GM12878 (cell line): ENCODE results near the gene KIAA1328. TPM values are rescaled to one million over a fixed set of nuclear protein-coding genes. Genes with fewer than 3 reads are reported as not detected.

ENCODE experiments used
- ATAC-seq: fragments of 200-7000 bp; cut with Tn5 transposase; 3 replicates; pipeline ENCODE4 v1.9.1; 2020; ENCODE audit warnings: mild to moderate bottlenecking, moderate library complexity
- BruUV-seq: library from RNA; stranded (reverse); fragments of 400-500 nt; replicated peaks from 2 replicates; lab custom pipeline; 2021; lab: Mats Ljungman, UMichigan
- CTCF ChIA-PET: fragments of 300-600 bp; sonication (Branson Sonifier 250); formaldehyde crosslinking; extraction: SDS; loops from one replicate; lab custom pipeline; 2021; ENCODE audit warnings: inconsistent platforms; lab: Yijun Ruan, JAX
- POLR2A ChIA-PET: fragments of 350-600 bp; formaldehyde crosslinking; extraction: SDS; loops from one replicate; lab custom pipeline; 2021; ENCODE audit warnings: inconsistent platforms; lab: Charles Lee
- RAD21 ChIA-PET: fragments of 300-600 bp; sonication (Branson Sonifier 250); formaldehyde crosslinking; loops from one replicate; lab custom pipeline; 2023; ENCODE audit warnings: antibody characterized with exemption; ENCODE audit not compliant: unreplicated experiment; lab: Charles Lee
- SMC1A ChIA-PET: fragments of 300-600 bp; sonication (Branson Sonifier 250); formaldehyde crosslinking; loops from one replicate; lab custom pipeline; 2023; ENCODE audit not compliant: unreplicated experiment, uncharacterized antibody; lab: Charles Lee
- DNase-seq: peaks from one replicate; pipeline ENCODE4 v3.0.0-alpha.2; 2011; ENCODE audit warnings: low read depth, low spot score
- FAIRE-seq: peaks from 3 replicates; lab custom pipeline; 2011; peaks lifted over from hg19 to GRCh38; lab: Jason Lieb, UNC
- H2AFZ ChIP-seq: 2 replicates; pipeline ENCODE4 v1.6.0; 2011; ENCODE audit warnings: low read depth, low read length, control low read depth; ENCODE audit not compliant: control insufficient read depth
- H3K27ac ChIP-seq: 2 replicates; pipeline ENCODE4 v1.5.1; 2011; ENCODE audit warnings: control low read depth; ENCODE audit not compliant: control insufficient read depth, insufficient read depth
- H3K27me3 ChIP-seq, 2 experiments: replicated peaks in 1 of 2; 2 replicates each; pipeline versions ENCODE4 v1.6.0 to v1.6.1; 2011; ENCODE audit warnings: low read length in 1 of 2; ENCODE audit not compliant: control insufficient read depth in 2 of 2, insufficient read depth in 2 of 2
- H3K36me3 ChIP-seq, 2 experiments: 2 replicates each; pipeline ENCODE4 v1.5.1; 2011; ENCODE audit warnings: low read length in 1 of 2; ENCODE audit not compliant: control insufficient read depth in 2 of 2, insufficient read depth in 2 of 2
- H3K4me1 ChIP-seq: 2 replicates; pipeline ENCODE4 v1.6.1; 2011; ENCODE audit warnings: mild to moderate bottlenecking, low read length, moderate library complexity, mixed read lengths; ENCODE audit not compliant: control insufficient read depth, insufficient read depth
- H3K4me2 ChIP-seq: 2 replicates; pipeline ENCODE4 v1.6.0; 2011; ENCODE audit warnings: control low read depth; ENCODE audit not compliant: control insufficient read depth, insufficient read depth
- H3K4me3 ChIP-seq: fragments of 200-600 bp; sonication (generic); 2 replicates; pipeline ENCODE4 v1.5.1; 2016
- H3K79me2 ChIP-seq: 2 replicates; pipeline ENCODE4 v1.6.0; 2011; ENCODE audit warnings: low read length; ENCODE audit not compliant: control insufficient read depth, insufficient read depth
- H3K9ac ChIP-seq: 2 replicates; pipeline ENCODE4 v1.8.0; 2011; ENCODE audit warnings: low read length, control low read depth, mixed read lengths; ENCODE audit not compliant: control insufficient read depth, insufficient read depth
- H3K9me3 ChIP-seq: replicated peaks from 3 replicates; pipeline ENCODE4 v1.5.1; 2011; ENCODE audit warnings: mild to moderate bottlenecking, low read length; ENCODE audit not compliant: control insufficient read depth, insufficient read depth
- H4K20me1 ChIP-seq: 2 replicates; pipeline ENCODE4 v1.6.0; 2011; ENCODE audit not compliant: control insufficient read depth, insufficient read depth
- BACH1 ChIP-seq: fragments of 450-650 bp; IDR thresholded peaks from 2 replicates; pipeline ENCODE4 v1.6.1; 2017; ENCODE audit warnings: mild to moderate bottlenecking, borderline replicate concordance
- CREM ChIP-seq: IDR thresholded peaks from 2 replicates; pipeline ENCODE4 v1.6.1; 2014; ENCODE audit warnings: antibody characterized with exemption, low read depth
- EED ChIP-seq: sonication (generic); IDR thresholded peaks from 2 replicates; pipeline ENCODE4 v1.6.1; 2016; ENCODE audit warnings: antibody characterized with exemption, low read depth
- NR2F1 ChIP-seq: fragments of 450-650 bp; conservative IDR thresholded peaks from 2 replicates; pipeline ENCODE4 v1.6.1; 2017; ENCODE audit warnings: mild to moderate bottlenecking
- RCOR1 ChIP-seq: conservative IDR thresholded peaks from 2 replicates; pipeline ENCODE4 v1.6.1; 2012; ENCODE audit warnings: low read depth, low read length, improper control_type of control experiment
- RELA ChIP-seq: fragments of 450-650 bp; IDR thresholded peaks from 2 replicates; pipeline ENCODE4 v1.8.0; 2014; ENCODE audit warnings: borderline replicate concordance; ENCODE audit not compliant: partially characterized antibody
- SMARCA5 ChIP-seq: fragments of 450-650 bp; IDR thresholded peaks from 2 replicates; pipeline ENCODE4 v1.6.1; 2017; ENCODE audit warnings: mild to moderate bottlenecking
- ZBED1 ChIP-seq: IDR thresholded peaks from 2 replicates; pipeline ENCODE4 v1.6.1; 2016; ENCODE audit warnings: borderline replicate concordance
- ZNF384 ChIP-seq: IDR thresholded peaks from 2 replicates; pipeline ENCODE4 v1.6.1; 2012; ENCODE audit warnings: low read depth, mild to moderate bottlenecking, low read length, improper control_type of control experiment, borderline replicate concordance
- ZNF622 ChIP-seq: fragments of 450-650 bp; IDR thresholded peaks from 2 replicates; pipeline ENCODE4 v1.6.1; 2017; ENCODE audit warnings: mild to moderate bottlenecking, inconsistent platforms
- ZSCAN29 ChIP-seq: fragments of 450-650 bp; IDR thresholded peaks from 2 replicates; pipeline ENCODE4 v1.6.1; 2017; ENCODE audit warnings: mild to moderate bottlenecking, moderate library complexity
- WGBS: methylation state at CpG from one replicate; pipeline ENCODE4 v1.1.6; 2016; ENCODE audit warnings: low lambda C conversion rate; ENCODE audit not compliant: insufficient replicate concordance, insufficient coverage; ENCODE audit errors: missing lambda C conversion rate; 5-methylcytosine and 5-hydroxymethylcytosine counted together
- in situ Hi-C: fragments of 300-500 bp; cut with MboI; formaldehyde crosslinking; loops from 9 replicates; pipeline ENCODE4 v1.14.3; 2018; ENCODE audit warnings: mixed read lengths
- intact Hi-C: fragments of 100-400 bp; cut with micrococcal nuclease; formaldehyde crosslinking; loops from one replicate; pipeline ENCODE4 v1.14.2; 2022; ENCODE audit not compliant: unreplicated experiment
- polyA plus RNA-seq, 11 experiments: library from polyadenylated mRNA; depleted of rRNA in 4 of 11; unstranded in 6 of 11; stranded (reverse) in 5 of 11; fragments of >200 nt; fragmentation: Nextera tagmentation in 4 of 11; fragmentation: Illumina TruSeq in 1 of 11; extraction: Ambion mirVana in 4 of 11; extraction: Trizol in 1 of 11; gene quantifications; 1 replicate in 1 of 11; 2 replicates in 10 of 11; pipeline versions ENCODE4 v1.2.1 to v1.2.3, GENCODE V29; 2011 to 2016; ENCODE audit warnings: inconsistent platforms in 2 of 11, missing spikeins in 2 of 11, low read depth in 1 of 11
- total RNA-seq, 4 experiments: library from RNA; depleted of rRNA in 3 of 4; stranded (reverse); fragments of >200 nt in 3 of 4; fragmentation: Illumina TruSeq in 1 of 4; extraction: Trizol in 1 of 4; gene quantifications; 2 replicates each; pipeline versions ENCODE4 v1.2.1 to v1.2.3, GENCODE V29; 2013 to 2021
- TF ChIP-seq, protein P1 (sequence below), 3 experiments: IDR thresholded peaks in 2 of 3; conservative IDR thresholded peaks in 1 of 3; 2 replicates each; pipeline ENCODE4 v1.5.1; 2011; ENCODE audit warnings: low read depth in 3 of 3, low read length in 3 of 3, mild to moderate bottlenecking in 3 of 3, control low read depth in 2 of 3, moderate library complexity in 2 of 3, inconsistent platforms in 1 of 3, mixed read lengths in 1 of 3; ENCODE audit not compliant: control insufficient read depth in 2 of 3, insufficient read depth in 1 of 3; ENCODE audit errors: extremely low read depth in 1 of 3
- TF ChIP-seq, protein P2 (sequence below): IDR thresholded peaks from 2 replicates; pipeline ENCODE4 v1.6.1; 2012; ENCODE audit warnings: mild to moderate bottlenecking, low read depth, low read length

KIAA1328 gene
- total and polyA plus RNA-seq, 10 of the 15 experiments (the other 5 are each of a cell fraction or from before 2014, with no cell fraction given), result 3.1 to 7.1 (median 4.6) TPM

DNA sequence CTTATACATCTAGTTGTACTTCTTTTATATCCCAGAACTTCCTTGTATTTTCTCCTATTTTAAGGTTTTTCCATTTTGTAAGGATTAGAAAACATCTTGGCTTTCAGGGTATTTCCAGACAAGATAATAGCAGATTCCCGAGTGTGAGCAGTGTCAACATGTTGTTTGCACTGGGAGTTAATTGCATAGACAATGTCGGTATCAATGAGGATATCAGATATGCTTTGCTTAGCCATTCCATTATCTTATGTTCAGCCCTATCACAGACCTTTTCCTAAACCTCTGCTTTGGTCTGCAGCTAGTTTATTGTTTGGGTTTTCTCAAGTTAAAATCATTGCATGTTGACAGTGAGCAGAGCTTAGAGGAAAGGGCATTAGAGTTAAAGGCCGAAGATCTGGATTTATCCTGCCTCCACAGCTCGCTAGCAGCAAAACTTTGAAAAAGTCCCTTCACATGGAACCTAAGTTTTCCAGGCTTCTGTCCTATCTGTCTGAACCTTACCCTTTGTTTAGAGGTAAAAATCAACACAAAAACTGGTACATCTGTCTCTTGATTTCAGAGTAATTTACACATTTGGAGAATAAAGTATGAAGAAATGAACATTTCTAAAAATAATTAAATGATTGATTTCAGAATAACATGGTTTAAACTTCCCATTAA, 355.4 kb downstream of the KIAA1328 start:
- POLR2A ChIA-PET, result no interaction called here
- no peak overlapping the region for H3K4me3 ChIP-seq
- in situ Hi-C loops (no loop called here), intact Hi-C loops (no loop called here)
- RAD21 ChIA-PET, result no interaction called here
- H3K36me3 ChIP-seq, result no peaks in the 10 kb centered on the region
- H2AFZ ChIP-seq, result no peak overlapping the region
- no peaks in the 10 kb centered on the region for H3K79me2 ChIP-seq
- H3K9me3 ChIP-seq, result no peaks in the 10 kb centered on the region
- no peak for ATAC-seq
- no peaks in the 10 kb centered on the region for H3K4me1 ChIP-seq
- WGBS, result 64% methylated on average over 4 of the region's 4 CpGs
- H3K27me3 ChIP-seq, result no peaks in the 10 kb centered on the region
- CTCF ChIA-PET, result no interaction called here
- no TSS peak for BruUV-seq
- SMC1A ChIA-PET, result no interaction called here
- H4K20me1 ChIP-seq, result no peaks in the 10 kb centered on the region
- no peak for DNase-seq
- no peak overlapping the region for H3K4me2 ChIP-seq
- no peak for FAIRE-seq
- H3K9ac ChIP-seq, result no peak overlapping the region
- H3K27ac ChIP-seq, result no peak overlapping the region
- TF ChIP-seq EED (no peak), SMARCA5 (no peak), NR2F1 (no peak), ZNF384 (no peak), CREM (no peak), ZNF622 (no peak), RCOR1 (no peak), RELA (no peak), ZSCAN29 (no peak), ZBED1 (no peak), BACH1 (no peak)
- TF ChIP-seq, protein P1, sequence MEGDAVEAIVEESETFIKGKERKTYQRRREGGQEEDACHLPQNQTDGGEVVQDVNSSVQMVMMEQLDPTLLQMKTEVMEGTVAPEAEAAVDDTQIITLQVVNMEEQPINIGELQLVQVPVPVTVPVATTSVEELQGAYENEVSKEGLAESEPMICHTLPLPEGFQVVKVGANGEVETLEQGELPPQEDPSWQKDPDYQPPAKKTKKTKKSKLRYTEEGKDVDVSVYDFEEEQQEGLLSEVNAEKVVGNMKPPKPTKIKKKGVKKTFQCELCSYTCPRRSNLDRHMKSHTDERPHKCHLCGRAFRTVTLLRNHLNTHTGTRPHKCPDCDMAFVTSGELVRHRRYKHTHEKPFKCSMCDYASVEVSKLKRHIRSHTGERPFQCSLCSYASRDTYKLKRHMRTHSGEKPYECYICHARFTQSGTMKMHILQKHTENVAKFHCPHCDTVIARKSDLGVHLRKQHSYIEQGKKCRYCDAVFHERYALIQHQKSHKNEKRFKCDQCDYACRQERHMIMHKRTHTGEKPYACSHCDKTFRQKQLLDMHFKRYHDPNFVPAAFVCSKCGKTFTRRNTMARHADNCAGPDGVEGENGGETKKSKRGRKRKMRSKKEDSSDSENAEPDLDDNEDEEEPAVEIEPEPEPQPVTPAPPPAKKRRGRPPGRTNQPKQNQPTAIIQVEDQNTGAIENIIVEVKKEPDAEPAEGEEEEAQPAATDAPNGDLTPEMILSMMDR (IDR thresholded peaks at IDR 0.05 in 2 of 3, conservative IDR thresholded peaks at IDR 0.05 in 1 of 3; ENCODE audit: control insufficient read depth in 2 of 3, extremely low read depth in 1 of 3, insufficient read depth in 1 of 3, low read depth in 3 of 3, low read length in 3 of 3), result no peak
- TF ChIP-seq, protein P2, sequence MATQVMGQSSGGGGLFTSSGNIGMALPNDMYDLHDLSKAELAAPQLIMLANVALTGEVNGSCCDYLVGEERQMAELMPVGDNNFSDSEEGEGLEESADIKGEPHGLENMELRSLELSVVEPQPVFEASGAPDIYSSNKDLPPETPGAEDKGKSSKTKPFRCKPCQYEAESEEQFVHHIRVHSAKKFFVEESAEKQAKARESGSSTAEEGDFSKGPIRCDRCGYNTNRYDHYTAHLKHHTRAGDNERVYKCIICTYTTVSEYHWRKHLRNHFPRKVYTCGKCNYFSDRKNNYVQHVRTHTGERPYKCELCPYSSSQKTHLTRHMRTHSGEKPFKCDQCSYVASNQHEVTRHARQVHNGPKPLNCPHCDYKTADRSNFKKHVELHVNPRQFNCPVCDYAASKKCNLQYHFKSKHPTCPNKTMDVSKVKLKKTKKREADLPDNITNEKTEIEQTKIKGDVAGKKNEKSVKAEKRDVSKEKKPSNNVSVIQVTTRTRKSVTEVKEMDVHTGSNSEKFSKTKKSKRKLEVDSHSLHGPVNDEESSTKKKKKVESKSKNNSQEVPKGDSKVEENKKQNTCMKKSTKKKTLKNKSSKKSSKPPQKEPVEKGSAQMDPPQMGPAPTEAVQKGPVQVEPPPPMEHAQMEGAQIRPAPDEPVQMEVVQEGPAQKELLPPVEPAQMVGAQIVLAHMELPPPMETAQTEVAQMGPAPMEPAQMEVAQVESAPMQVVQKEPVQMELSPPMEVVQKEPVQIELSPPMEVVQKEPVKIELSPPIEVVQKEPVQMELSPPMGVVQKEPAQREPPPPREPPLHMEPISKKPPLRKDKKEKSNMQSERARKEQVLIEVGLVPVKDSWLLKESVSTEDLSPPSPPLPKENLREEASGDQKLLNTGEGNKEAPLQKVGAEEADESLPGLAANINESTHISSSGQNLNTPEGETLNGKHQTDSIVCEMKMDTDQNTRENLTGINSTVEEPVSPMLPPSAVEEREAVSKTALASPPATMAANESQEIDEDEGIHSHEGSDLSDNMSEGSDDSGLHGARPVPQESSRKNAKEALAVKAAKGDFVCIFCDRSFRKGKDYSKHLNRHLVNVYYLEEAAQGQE, result no peak
- TF ChIP-seq, all 136 proteins: peak for 0
